HG03108 (cell line): ENCODE data around the gene SNX22.
"Not testable (repeated sequence)": the region's sequence is repeated elsewhere in the genome, so short reads cannot be mapped to it uniquely, and the experiment has no call there.

ENCODE experiments used
- ATAC-seq: cut with Tn5 transposase; IDR thresholded peaks from one replicate; pipeline ENCODE4 v1.9.1; 2021; ENCODE audit warnings: moderate library complexity; ENCODE audit not compliant: unreplicated experiment

The SNX22 gene

DNA sequence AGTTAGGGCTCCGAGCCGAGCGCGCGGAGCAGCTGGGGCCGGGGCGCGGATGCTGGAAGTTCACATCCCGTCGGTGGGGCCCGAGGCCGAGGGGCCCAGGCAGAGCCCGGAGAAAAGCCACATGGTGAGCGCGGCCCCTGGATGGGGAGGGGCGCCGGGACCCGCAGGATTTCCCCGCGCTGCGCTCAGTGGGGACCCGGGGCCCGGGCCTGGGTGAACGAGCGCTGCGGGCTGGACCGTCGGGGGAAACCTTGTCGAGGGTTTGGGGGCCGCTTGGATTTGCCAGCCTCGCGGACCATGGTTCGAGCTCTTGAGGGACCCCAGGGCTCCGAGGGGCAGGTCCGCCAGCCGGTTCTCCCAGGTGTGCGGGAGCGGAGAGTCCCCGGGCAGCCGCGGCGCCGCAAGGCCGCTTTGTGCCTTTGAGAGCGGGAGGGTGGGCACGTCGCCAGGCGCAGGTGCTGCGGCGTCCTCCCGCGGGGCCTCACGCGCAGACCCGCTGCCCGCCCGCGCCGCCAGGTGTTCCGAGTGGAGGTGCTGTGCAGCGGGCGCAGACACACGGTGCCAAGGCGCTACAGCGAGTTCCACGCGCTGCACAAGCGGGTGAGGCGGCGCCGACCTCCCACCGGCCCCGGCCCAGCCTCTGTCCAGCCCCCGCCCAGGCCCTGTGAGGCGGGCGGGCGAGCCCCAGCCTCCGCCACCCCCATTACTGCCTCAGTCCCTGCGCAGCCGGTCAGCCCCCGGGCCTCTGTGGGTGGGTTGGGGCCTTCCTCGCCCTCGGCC lies at the start of gene SNX22:
SNX22 (plus strand) TSS at position 5 of the 780 bp plus-strand sequence; CDS start at position 50, 45 bp downstream.
- ATAC-seq = peak; percentile 6

DNA sequence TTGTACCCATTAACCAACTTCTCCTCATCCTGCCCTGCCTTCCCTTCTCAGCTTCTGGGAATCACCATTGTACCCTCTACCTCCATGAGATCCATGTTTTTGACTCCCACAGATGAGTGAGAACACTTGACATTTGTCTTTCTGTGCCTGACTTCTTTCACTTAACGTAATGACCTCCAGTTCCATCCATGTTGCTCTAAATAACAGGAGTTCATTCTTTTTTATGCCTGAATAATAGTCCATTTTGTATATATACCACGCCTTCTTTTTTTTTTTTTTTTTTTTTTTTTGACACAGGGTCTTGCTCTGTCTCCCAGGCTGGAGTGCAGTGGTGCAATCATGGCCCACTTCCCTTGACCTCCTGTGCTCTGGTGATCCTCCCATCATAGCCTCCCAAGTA lies 49.0 kb upstream of the SNX22 start:
- ATAC-seq = no peak

DNA sequence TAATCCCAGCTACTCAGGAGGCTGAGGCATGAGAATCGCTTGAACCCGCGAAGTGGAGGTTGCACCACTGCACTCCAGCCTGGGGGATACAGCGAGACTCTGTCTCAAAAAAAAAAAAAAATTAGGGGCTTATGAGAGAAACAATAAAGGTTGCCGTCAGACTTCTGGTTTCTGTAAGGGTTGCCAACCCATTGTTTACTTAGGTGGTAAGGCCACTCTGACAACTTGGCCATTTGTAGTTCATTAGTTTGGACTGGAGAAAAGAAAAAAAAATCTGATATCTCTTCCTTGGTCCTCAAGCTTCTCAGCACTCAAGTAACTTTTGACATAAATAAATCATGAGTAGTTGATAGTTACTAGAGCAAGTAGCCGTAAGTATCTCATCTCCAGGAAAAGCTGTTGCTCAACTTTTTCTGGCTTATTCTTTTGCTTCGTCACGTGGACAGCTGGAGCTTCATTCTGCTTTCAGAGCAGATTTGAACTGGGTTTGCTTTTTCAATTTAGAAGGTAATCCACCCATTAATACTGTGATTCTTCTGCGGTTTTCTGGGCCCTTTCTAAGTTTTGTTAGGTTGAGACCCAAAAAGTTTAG lies 46.3 kb upstream of the SNX22 start:
- ATAC-seq = no peak

- ATAC-seq = no peak
These were observed 44.2 kb upstream of the SNX22 start for GRCh38 chr15:64107337-64107736.

GRCh38 chr15:64110108-64110701 lies 41.3 kb upstream of the SNX22 start:
- ATAC-seq = not testable (repeated sequence)

DNA sequence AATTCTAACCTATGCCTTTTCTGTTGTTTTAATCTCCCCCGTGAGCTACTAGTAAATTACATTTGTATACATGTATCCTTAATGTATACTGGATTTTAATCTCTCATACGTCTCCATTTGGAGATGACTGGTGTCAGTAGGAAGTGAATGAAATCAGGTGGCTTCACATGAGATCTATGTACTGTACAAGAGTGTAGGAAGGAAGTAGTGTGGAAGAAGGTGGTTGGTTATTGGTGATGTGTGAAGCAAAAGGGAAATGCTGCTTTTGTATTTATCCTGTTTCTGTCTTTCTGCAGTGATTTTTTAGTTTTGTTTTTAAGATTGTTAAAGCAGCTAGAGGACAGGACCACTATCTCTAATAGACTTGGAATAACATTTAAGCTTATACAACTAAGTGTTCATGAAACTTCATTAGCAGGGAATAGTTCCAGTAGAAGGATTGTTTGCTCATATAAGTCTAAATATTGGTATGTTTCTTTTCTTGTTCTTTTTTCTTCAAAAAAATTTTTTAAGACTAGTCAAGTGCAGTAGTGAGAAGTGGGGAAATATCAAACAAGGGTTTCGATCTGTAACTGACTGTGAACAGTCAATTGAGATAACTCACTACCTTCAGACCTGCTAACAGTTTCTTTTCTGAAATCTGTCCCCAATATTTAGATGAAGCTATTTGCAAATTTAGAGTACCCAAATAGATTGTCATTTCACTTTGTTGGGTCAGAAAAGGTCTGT lies 40.4 kb upstream of the SNX22 start:
- ATAC-seq = no peak

DNA sequence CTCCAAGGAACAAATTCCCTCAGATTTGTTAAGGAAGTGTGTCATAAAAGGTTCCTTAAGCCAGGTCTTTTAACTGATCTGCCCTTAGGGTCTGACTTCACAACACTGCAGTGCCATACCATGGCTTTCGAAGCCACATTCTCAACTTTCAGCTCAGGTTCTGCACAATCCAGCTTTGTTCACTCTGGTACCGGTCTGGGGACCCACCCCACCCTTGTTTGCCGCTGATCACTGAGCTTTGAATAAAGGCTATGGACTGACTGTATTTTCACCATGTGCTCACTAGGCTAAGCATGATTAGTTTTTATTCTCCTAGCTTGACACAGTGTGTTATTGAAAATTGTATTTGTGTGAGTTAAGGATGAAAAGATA lies 39.9 kb upstream of the SNX22 start:
- no peak for ATAC-seq

DNA sequence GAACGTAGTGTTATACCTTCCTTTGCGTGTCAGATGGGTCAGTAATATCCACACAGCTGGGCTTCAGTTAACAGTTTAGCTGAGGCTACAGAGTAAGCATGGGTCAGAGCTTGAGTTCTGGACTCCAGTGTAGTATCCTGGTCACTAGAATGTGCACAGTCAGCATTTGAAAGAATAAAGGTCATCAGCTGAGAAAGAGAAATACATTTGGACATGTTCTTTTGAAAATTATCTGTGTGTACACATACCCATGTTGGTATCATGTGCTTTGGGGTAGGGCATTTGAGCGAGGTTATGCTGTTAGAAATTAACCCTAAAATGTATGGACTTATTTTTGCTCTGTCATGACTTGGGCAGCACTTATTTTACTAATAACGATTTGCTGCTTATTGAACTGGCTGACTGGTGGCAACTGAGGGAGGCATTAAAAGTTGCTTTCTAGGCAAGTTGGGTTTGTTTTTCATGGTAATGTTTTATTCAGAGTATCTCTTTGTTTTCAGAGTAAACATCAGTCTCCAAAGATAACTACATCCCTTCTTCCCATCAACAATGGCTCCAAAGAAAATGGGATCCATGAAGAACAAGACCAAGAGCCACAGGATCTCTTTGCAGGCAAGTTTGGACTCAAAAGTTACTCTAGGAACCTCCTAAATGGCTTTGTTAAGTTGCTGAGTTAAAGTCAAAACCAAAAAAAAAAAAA lies 39.3 kb upstream of the SNX22 start:
- no peak for ATAC-seq

DNA sequence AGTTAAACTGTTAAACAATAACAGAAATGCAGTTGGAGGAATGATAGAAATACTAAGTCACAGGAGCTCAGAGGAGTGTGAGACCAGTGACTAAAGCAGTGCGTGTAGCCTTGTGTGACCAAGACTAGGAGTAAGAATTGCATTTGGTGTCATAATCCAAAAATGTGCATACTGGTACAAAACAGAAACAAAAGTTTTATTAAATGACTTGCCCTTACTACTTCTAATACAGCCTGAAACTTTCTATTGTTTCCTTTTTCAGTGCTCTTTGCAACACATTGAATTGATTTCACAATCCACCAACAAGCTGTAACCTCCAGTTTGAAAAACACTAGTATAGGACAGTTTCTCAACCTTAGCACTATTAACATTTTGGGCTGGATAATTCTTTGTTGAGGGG lies 38.6 kb upstream of the SNX22 start:
- no peak for ATAC-seq

- no peak for ATAC-seq
These were observed 33.6 kb upstream of the SNX22 start for GRCh38 chr15:64117759-64118487.

- not testable (repeated sequence) for ATAC-seq
These were observed 31.2 kb upstream of the SNX22 start for GRCh38 chr15:64120322-64120721.

DNA sequence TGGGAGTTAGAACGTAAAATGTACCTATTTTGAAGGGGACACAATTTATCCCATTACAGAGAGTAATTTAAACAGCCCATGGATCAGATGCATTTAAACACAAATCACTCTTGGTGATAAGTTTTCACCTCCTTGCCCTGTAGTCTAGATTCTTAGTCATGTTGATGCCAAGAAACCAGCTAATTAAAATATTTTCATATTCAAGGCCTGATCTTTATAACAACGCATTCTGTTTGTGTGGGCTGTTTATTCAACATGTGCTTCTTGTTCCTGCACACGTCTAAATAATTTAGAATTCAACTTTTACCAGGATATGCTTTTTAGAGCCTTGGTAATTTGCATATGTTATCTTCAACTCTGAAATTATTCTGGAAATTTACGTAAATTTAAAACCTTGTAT lies 29.9 kb upstream of the SNX22 start:
- ATAC-seq = no peak

DNA sequence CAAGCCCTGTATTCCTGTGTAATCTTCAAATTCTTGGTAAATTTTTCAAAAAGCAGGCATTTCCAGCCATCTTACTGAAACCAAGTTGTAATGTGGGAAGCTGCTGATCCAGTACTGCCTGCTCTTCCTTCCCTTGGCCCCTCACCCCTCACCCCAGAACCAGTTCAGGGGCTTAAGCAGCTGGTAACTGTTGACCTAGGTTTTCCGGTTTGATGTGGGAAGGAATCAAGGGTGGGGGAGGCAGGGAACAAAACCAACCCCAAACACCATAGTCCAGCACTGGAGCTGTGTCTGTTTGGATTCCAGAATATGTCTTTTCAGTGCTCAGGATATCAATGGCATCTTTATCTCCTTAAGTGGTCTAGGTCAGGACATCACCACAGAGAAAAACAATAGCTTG lies 29.1 kb upstream of the SNX22 start:
- ATAC-seq = no peak

DNA sequence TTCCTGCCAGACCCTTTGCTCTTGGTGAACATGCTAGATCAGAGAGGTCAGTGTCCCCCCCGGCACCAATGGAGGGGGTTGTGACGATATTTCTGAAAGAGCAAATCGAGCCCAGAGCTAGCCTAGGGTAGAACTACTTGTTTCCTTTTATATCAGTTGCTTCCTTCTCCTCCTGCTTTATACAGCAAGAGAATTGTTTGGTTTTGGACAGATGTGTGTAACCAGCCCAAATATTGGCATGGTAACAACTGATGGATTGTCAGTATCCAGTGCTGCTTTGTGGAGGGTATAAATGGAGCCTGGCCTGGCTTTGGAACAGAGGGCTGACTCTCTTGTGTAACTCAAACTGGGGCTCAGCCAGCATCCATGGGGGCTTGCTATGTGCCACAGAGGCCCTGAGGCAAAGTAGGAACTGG lies 28.6 kb upstream of the SNX22 start:
- ATAC-seq = no peak

GRCh38 chr15:64125978-64126377 lies 25.6 kb upstream of the SNX22 start:
- no peak for ATAC-seq

DNA sequence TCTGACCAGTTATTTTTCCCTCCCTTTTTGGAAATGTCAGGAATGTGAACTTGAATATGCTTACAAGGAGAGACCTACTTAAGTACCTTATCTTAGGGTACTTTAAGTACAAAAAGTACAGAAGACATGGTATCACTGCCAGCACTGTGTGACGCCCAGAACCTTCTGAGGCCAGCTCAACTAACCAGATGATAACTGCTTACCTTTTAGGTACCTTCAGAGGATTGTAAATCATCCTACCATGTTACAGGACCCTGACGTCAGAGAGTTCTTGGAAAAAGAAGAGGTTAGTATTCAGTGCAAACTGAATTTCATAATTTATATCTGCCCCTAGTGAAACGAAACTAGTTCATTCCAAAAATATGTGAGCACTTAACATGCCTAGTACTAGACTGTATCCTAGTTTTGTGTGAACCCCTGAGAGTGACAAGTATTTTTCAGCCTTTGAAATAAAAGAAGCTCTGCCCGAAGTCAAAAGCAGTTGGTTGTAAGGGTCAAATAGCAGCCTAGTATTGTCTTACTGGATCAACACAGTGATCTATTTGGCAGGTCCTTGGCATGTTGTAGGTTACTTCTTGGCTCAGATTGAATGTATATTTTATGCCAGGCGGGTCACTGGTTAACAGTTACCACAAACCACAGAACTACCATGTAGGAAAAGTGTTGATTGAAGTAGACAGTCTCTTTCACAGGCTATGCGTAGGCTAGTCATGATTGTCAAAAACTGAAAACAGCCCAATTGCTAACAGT lies 23.8 kb upstream of the SNX22 start:
- ATAC-seq = no peak

GRCh38 chr15:64130159-64130558 lies 21.4 kb upstream of the SNX22 start:
- ATAC-seq = no peak

DNA sequence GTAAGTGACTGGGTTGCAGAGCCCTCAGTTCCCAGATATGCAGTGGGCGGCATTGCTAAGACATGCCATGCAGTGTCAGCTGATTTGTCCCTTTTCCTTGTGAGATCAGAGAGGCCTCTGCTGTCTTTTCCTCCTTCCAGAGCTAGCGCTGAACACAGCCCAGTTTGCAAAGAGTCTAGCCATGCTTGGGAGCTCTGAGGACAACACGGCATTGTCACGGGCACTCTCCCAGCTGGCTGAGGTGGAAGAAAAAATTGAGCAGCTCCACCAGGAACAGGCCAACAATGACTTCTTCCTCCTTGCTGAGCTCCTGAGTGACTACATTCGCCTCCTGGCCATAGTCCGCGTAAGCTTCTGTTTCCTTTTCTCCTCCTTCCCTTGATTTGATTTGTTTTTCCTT lies 20.0 kb upstream of the SNX22 start:
- no peak for ATAC-seq

DNA sequence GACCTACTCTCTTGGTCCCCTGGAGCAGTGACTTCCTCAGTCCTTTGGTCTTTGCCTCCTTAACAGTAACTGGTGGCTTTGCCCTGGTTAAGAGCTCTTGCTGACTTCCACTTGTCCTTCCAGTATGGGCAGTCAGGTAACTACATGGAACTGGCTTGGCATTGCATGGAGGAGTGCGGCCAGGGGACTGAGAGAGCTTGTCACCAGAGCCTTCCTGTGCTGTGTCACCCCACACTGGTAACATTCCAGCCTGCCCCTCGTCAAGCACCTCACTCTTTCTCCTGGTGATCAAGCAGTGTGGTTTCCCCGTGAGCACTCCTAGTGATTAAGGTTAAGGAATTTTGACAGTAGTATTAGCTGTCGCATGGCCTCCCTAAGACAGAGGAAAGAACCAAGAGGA lies 19.3 kb upstream of the SNX22 start:
- ATAC-seq = no peak
